HepG2 (cell line): ENCODE data around the gene PHRF1. TPM values are rescaled to one million over a fixed set of nuclear protein-coding genes. Genes with fewer than 3 reads are reported as not detected.

Experiments used
- ATF6 ChIP-seq: sonication (generic); formaldehyde crosslinking; conservative IDR thresholded peaks from 2 replicates; pipeline ENCODE4 v1.4.0; 2020; ENCODE audit warnings: missing genetic modification reagents
- CSRNP1 ChIP-seq: sonication (generic); formaldehyde crosslinking; IDR thresholded peaks from 2 replicates; pipeline ENCODE4 v1.8.1; 2023; ENCODE audit warnings: mild to moderate bottlenecking, missing genetic modification reagents
- ETS1 ChIP-seq: sonication (generic); formaldehyde crosslinking; IDR thresholded peaks from 2 replicates; pipeline ENCODE4 v1.4.0; 2020; ENCODE audit warnings: missing genetic modification reagents
- MED13 ChIP-seq: sonication (generic); formaldehyde crosslinking; IDR thresholded peaks from 2 replicates; pipeline ENCODE4 v1.5.0; 2020; ENCODE audit warnings: missing genetic modification reagents
- STAG1 ChIP-seq: sonication (generic); formaldehyde crosslinking; IDR thresholded peaks from 2 replicates; pipeline ENCODE4 v1.4.0; 2020; ENCODE audit warnings: missing genetic modification reagents
- TEAD3 ChIP-seq: optimal IDR thresholded peaks from 2 replicates; pipeline ENCODE3; 2016; ENCODE audit warnings: borderline replicate concordance
- TFDP1 ChIP-seq: IDR thresholded peaks from 2 replicates; pipeline ENCODE4 v1.6.1; 2016; ENCODE audit warnings: missing compliant biosample characterization, missing genetic modification reagents, borderline replicate concordance
- ZBTB33 ChIP-seq: sonication (generic); formaldehyde crosslinking; IDR thresholded peaks from 2 replicates; pipeline ENCODE4 v1.4.0; 2020; ENCODE audit warnings: missing genetic modification reagents
- ZNF263 ChIP-seq: sonication (generic); formaldehyde crosslinking; IDR thresholded peaks from 2 replicates; pipeline ENCODE4 v1.4.0; 2020; ENCODE audit warnings: missing genetic modification reagents
- ZNF280B ChIP-seq: sonication (generic); formaldehyde crosslinking; IDR thresholded peaks from 2 replicates; pipeline ENCODE4 v1.5.0; 2020; ENCODE audit warnings: missing genetic modification reagents, mild to moderate bottlenecking, borderline replicate concordance
- ZNF530 ChIP-seq: sonication (generic); formaldehyde crosslinking; IDR thresholded peaks from 2 replicates; pipeline ENCODE4 v1.5.0; 2020; ENCODE audit warnings: low read depth, mild to moderate bottlenecking, missing genetic modification reagents
- ZNF83 ChIP-seq: sonication (generic); formaldehyde crosslinking; IDR thresholded peaks from 2 replicates; pipeline ENCODE4 v1.4.0; 2020; ENCODE audit warnings: missing genetic modification reagents, mild to moderate bottlenecking, borderline replicate concordance
- ZSCAN25 ChIP-seq: sonication (generic); formaldehyde crosslinking; IDR thresholded peaks from 2 replicates; pipeline ENCODE4 v1.8.0; 2022; ENCODE audit warnings: mild to moderate bottlenecking, missing genetic modification reagents
- polyA plus RNA-seq, 8 experiments: library from polyadenylated mRNA; depleted of rRNA in 3 of 8; stranded (reverse) in 7 of 8; unstranded in 1 of 8; fragments of >200 nt; fragmentation: Illumina TruSeq in 4 of 8; extraction: Trizol in 4 of 8; gene quantifications; 2 replicates each; pipeline versions ENCODE4 v1.2.1 to v1.2.3, GENCODE V29; 2011 to 2016; ENCODE audit warnings: low read depth in 4 of 8, missing spikeins in 1 of 8, mixed read lengths in 1 of 8; ENCODE audit not compliant: insufficient read depth in 1 of 8
- total RNA-seq, 5 experiments: library from RNA; depleted of rRNA; stranded (reverse); fragments of >200 nt; fragmentation: Illumina TruSeq; extraction: Trizol; gene quantifications; 2 replicates each; pipeline ENCODE4 v1.2.3, GENCODE V29; 2016; ENCODE audit warnings: low read depth in 1 of 5

The PHRF1 gene
- total and polyA plus RNA-seq, 2 of the 13 experiments (the other 11 are each of a cell fraction or from before 2014, with no cell fraction given): 8.2 to 16.7 TPM

- TF ChIP-seq ZSCAN25 (no peak), STAG1 (CRISPR knock-in tag) (no peak; the same call in 1 of the 2 replicates), ZNF263 (CRISPR knock-in tag) (peak; percentile 13; the same call in 1 of the 2 replicates), ZNF83 (CRISPR knock-in tag) (no peak), TFDP1 (CRISPR knock-in tag) (no peak), ATF6 (no peak), ZNF280B (CRISPR knock-in tag) (0 out of 2 replicates have a peak, but pooled peaks have one; percentile 23), TEAD3 (peak; percentile 98), ZBTB33 (CRISPR knock-in tag) (no peak), MED13 (CRISPR knock-in tag) (no peak), ETS1 (CRISPR knock-in tag) (no peak), ZNF530 (CRISPR knock-in tag) (no peak), CSRNP1 (no peak; the same call in 1 of the 2 replicates)
These were observed 14.9 kb upstream of the PHRF1 start (continued) for GRCh38 chr11:561148-562003.
